Measurements from ENCODE around the gene RAP1GDS1.

DNA sequence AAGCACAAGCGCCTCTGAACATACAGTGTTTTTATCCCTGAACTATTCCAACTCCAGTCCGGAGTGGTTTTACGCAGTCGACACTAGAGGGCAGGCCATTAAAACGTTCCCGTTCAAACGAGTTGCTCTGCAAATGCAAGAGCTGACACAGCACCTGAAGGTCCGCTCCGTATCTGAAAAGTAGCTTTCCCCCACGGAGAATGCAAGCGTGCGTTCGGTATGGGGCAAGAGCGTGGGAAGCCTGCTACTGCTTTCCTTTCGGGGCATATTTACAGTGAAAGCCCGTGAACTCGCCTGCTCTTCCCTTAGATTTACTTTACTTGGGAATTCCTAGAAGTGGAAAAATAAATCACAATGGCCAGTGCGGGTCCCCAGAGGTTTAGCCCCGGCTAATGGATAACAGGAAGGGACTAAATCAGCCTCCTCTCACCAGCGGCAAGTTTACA lies 206.5 kb downstream of the RAP1GDS1 start:
- peak; percentile 94 to 96 for TF ChIP-seq RAD21 (IDR thresholded peaks at IDR 0.05)
- TF ChIP-seq TAF1 (conservative IDR thresholded peaks at IDR 0.05), result no peak
- TF ChIP-seq, protein P1, sequence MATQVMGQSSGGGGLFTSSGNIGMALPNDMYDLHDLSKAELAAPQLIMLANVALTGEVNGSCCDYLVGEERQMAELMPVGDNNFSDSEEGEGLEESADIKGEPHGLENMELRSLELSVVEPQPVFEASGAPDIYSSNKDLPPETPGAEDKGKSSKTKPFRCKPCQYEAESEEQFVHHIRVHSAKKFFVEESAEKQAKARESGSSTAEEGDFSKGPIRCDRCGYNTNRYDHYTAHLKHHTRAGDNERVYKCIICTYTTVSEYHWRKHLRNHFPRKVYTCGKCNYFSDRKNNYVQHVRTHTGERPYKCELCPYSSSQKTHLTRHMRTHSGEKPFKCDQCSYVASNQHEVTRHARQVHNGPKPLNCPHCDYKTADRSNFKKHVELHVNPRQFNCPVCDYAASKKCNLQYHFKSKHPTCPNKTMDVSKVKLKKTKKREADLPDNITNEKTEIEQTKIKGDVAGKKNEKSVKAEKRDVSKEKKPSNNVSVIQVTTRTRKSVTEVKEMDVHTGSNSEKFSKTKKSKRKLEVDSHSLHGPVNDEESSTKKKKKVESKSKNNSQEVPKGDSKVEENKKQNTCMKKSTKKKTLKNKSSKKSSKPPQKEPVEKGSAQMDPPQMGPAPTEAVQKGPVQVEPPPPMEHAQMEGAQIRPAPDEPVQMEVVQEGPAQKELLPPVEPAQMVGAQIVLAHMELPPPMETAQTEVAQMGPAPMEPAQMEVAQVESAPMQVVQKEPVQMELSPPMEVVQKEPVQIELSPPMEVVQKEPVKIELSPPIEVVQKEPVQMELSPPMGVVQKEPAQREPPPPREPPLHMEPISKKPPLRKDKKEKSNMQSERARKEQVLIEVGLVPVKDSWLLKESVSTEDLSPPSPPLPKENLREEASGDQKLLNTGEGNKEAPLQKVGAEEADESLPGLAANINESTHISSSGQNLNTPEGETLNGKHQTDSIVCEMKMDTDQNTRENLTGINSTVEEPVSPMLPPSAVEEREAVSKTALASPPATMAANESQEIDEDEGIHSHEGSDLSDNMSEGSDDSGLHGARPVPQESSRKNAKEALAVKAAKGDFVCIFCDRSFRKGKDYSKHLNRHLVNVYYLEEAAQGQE (IDR thresholded peaks at IDR 0.05), result no peak
- TF ChIP-seq, protein P2, sequence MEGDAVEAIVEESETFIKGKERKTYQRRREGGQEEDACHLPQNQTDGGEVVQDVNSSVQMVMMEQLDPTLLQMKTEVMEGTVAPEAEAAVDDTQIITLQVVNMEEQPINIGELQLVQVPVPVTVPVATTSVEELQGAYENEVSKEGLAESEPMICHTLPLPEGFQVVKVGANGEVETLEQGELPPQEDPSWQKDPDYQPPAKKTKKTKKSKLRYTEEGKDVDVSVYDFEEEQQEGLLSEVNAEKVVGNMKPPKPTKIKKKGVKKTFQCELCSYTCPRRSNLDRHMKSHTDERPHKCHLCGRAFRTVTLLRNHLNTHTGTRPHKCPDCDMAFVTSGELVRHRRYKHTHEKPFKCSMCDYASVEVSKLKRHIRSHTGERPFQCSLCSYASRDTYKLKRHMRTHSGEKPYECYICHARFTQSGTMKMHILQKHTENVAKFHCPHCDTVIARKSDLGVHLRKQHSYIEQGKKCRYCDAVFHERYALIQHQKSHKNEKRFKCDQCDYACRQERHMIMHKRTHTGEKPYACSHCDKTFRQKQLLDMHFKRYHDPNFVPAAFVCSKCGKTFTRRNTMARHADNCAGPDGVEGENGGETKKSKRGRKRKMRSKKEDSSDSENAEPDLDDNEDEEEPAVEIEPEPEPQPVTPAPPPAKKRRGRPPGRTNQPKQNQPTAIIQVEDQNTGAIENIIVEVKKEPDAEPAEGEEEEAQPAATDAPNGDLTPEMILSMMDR (IDR thresholded peaks at IDR 0.05; ENCODE audit: low read depth, low read length, missing input control), result peak; percentile 80
- TF ChIP-seq, protein P3, sequence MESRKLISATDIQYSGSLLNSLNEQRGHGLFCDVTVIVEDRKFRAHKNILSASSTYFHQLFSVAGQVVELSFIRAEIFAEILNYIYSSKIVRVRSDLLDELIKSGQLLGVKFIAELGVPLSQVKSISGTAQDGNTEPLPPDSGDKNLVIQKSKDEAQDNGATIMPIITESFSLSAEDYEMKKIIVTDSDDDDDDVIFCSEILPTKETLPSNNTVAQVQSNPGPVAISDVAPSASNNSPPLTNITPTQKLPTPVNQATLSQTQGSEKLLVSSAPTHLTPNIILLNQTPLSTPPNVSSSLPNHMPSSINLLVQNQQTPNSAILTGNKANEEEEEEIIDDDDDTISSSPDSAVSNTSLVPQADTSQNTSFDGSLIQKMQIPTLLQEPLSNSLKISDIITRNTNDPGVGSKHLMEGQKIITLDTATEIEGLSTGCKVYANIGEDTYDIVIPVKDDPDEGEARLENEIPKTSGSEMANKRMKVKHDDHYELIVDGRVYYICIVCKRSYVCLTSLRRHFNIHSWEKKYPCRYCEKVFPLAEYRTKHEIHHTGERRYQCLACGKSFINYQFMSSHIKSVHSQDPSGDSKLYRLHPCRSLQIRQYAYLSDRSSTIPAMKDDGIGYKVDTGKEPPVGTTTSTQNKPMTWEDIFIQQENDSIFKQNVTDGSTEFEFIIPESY (IDR thresholded peaks at IDR 0.05), result no peak
- no peak for TF ChIP-seq JUND (IDR thresholded peaks at IDR 0.05)
- no peak for TF ChIP-seq YY1 (IDR thresholded peaks at IDR 0.05)
- TF ChIP-seq HNF4A (conservative IDR thresholded peaks at IDR 0.05), result peak in 1 of 2 donors; percentile 20
- TF ChIP-seq HNF4G (IDR thresholded peaks at IDR 0.05), result no peak
- TF ChIP-seq, protein P4, sequence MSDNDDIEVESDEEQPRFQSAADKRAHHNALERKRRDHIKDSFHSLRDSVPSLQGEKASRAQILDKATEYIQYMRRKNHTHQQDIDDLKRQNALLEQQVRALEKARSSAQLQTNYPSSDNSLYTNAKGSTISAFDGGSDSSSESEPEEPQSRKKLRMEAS (IDR thresholded peaks at IDR 0.05), result no peak
- TF ChIP-seq RXRA (IDR thresholded peaks at IDR 0.05), result no peak
- TF ChIP-seq SP1 (IDR thresholded peaks at IDR 0.05), result no peak
